ENCODE data around the gene REEP2. TPM values are rescaled to one million over a fixed set of nuclear protein-coding genes. Genes with fewer than 3 reads are reported as not detected.

Gene REEP2
- polyA plus RNA-seq, 1 of the 3 experiments (the other 2 are of a cell fraction) = 31.2 TPM

- H3K27ac ChIP-seq (ENCODE audit: low read depth in 2 of 2, low read length in 1 of 2) = no peak overlapping the region
- no peak overlapping the region for H3K4me2 ChIP-seq
- no peaks in the 10 kb centered on the region for H3K9me2 ChIP-seq
- ChIA-PET POLR2A (no interaction called here), CTCF (interaction anchor here (3.6 kb wide), 1 partner anchor 21 kb away, joined by 14 read pairs; no protein-coding TSS in a partner anchor)
- no peak for DNase-seq
- peaks cover 8% of the 10 kb centered on the region; the same call in 1 of the 2 replicates for H3K79me2 ChIP-seq (ENCODE audit: insufficient read depth)
- H3F3A ChIP-seq (replicated peaks; ENCODE audit: insufficient read depth) = peaks cover 34% of the 10 kb centered on the region
- no peaks in the 10 kb centered on the region for H3K27me3 ChIP-seq (ENCODE audit: insufficient read depth)
- H3K4me1 ChIP-seq (ENCODE audit: control insufficient read depth in 1 of 2, insufficient read depth in 2 of 2, low read depth in 1 of 2, low read length in 1 of 2) = peaks cover 9% of the 10 kb centered on the region in 2 experiments; a peak in 1 of 4 replicates
- no peak overlapping the region for H3K9ac ChIP-seq
- H3K4me3 ChIP-seq (ENCODE audit: low read depth in 2 of 2, low read length in 1 of 2) = no peak overlapping the region
- 79% methylated on average over 2 of the region's 2 CpGs for WGBS (ENCODE audit: low lambda C conversion rate)
- H2AFZ ChIP-seq (ENCODE audit: low read depth) = no peak overlapping the region
- H3K36me3 ChIP-seq (replicated peaks in 1 of 2; ENCODE audit: control insufficient read depth in 1 of 2, insufficient read depth in 2 of 2, low read length in 1 of 2) = peaks cover 0 to 13% of the 10 kb centered on the region in 2 experiments
- H3K9me3 ChIP-seq = no peaks in the 10 kb centered on the region
- TF ChIP-seq RXRA (IDR thresholded peaks at IDR 0.05; ENCODE audit: borderline replicate concordance, low read depth) (no peak), MAX (IDR thresholded peaks at IDR 0.05; ENCODE audit: low read depth) (no peak), SIN3A (IDR thresholded peaks at IDR 0.05; ENCODE audit: borderline replicate concordance, low read depth, low read length) (no peak), TEAD4 (IDR thresholded peaks at IDR 0.05; ENCODE audit: borderline replicate concordance, insufficient read depth) (no peak), GATA2 (CRISPR knock-in tag; IDR thresholded peaks at IDR 0.05) (no peak), RCOR1 (IDR thresholded peaks at IDR 0.05; ENCODE audit: low read length) (no peak), CTCF (IDR thresholded peaks at IDR 0.05) (no peak), REST (IDR thresholded peaks at IDR 0.05; ENCODE audit: low read depth, low read length) (no peak), MXI1 (IDR thresholded peaks at IDR 0.05; ENCODE audit: low read depth, low read length) (no peak), SMC3 (IDR thresholded peaks at IDR 0.05; ENCODE audit: low read depth, low read length) (no peak), NFIC (IDR thresholded peaks at IDR 0.05; ENCODE audit: borderline replicate concordance) (no peak)
- peaks cover 32% of the 10 kb centered on the region for H4K20me1 ChIP-seq (ENCODE audit: insufficient read depth)
Measured at GRCh38 chr5:138471052-138471361, 32.1 kb downstream of the REEP2 start.

DNA sequence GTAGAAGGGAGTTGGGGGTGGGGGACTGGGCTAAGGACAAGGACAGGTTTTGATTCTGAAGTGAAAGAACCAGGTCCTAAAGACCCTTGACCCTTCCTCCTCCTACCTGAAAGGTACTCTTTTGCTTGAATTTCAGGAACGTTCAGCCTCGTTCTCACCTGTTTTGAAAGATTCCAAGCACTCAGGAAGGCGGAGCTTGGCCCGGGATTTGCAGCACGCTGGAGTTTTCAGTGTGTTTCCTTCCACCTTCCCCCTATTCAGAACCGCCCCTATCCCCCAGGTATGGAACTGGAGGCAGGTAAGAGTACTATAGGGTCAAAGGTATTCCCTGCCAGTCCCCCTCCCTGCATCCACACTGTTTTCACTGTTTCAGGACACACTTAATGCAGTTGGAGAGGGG is 33.5 kb downstream of the REEP2 start:
- H3K9me3 ChIP-seq = no peaks in the 10 kb centered on the region
- no peak for DNase-seq
- ChIA-PET CTCF (interaction anchor here (0.9 to 3.6 kb wide), 2 partner anchors 17 to 22 kb away, joined by 3 to 14 read pairs; no protein-coding TSS in a partner anchor), POLR2A (no interaction called here)
- no peaks in the 10 kb centered on the region for H3K27me3 ChIP-seq (ENCODE audit: insufficient read depth)
- H3K9me2 ChIP-seq = no peaks in the 10 kb centered on the region
- peaks cover 0 to 5% of the 10 kb centered on the region in 2 experiments; a peak in 1 of 4 replicates for H3K4me1 ChIP-seq (ENCODE audit: control insufficient read depth in 1 of 2, insufficient read depth in 2 of 2, low read depth in 1 of 2, low read length in 1 of 2)
- H3K4me2 ChIP-seq = no peak overlapping the region
- no peak overlapping the region for H2AFZ ChIP-seq (ENCODE audit: low read depth)
- no peak overlapping the region for H3K27ac ChIP-seq (ENCODE audit: low read depth in 2 of 2, low read length in 1 of 2)
- H3F3A ChIP-seq (replicated peaks; ENCODE audit: insufficient read depth) = peaks cover 34% of the 10 kb centered on the region
- no peaks in the 10 kb centered on the region for H3K79me2 ChIP-seq (ENCODE audit: insufficient read depth)
- no peak overlapping the region for H3K9ac ChIP-seq
- 80% methylated on average over 6 of the region's 6 CpGs for WGBS (ENCODE audit: low lambda C conversion rate)
- peaks cover 0 to 6% of the 10 kb centered on the region in 2 experiments for H3K36me3 ChIP-seq (replicated peaks in 1 of 2; ENCODE audit: control insufficient read depth in 1 of 2, insufficient read depth in 2 of 2, low read length in 1 of 2)
- H3K4me3 ChIP-seq (ENCODE audit: low read depth in 2 of 2, low read length in 1 of 2) = no peak overlapping the region
- peaks cover 19% of the 10 kb centered on the region for H4K20me1 ChIP-seq (ENCODE audit: insufficient read depth)
- TF ChIP-seq GABPA (IDR thresholded peaks at IDR 0.05; ENCODE audit: low read depth) (no peak), YY1 (IDR thresholded peaks at IDR 0.05; ENCODE audit: low read depth) (no peak), REST (IDR thresholded peaks at IDR 0.05; ENCODE audit: low read depth, low read length) (no peak), TCF12 (IDR thresholded peaks at IDR 0.05) (no peak), NRF1 (IDR thresholded peaks at IDR 0.05; ENCODE audit: low read depth, low read length) (no peak), RFX5 (IDR thresholded peaks at IDR 0.05; ENCODE audit: low read length) (no peak)
- TF ChIP-seq, protein P1, sequence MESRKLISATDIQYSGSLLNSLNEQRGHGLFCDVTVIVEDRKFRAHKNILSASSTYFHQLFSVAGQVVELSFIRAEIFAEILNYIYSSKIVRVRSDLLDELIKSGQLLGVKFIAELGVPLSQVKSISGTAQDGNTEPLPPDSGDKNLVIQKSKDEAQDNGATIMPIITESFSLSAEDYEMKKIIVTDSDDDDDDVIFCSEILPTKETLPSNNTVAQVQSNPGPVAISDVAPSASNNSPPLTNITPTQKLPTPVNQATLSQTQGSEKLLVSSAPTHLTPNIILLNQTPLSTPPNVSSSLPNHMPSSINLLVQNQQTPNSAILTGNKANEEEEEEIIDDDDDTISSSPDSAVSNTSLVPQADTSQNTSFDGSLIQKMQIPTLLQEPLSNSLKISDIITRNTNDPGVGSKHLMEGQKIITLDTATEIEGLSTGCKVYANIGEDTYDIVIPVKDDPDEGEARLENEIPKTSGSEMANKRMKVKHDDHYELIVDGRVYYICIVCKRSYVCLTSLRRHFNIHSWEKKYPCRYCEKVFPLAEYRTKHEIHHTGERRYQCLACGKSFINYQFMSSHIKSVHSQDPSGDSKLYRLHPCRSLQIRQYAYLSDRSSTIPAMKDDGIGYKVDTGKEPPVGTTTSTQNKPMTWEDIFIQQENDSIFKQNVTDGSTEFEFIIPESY (IDR thresholded peaks at IDR 0.05; ENCODE audit: borderline replicate concordance, low read depth) = no peak
